HEK293 (cell line): ENCODE data around the gene TUBD1.

Experiments used
- CTCF ChIA-PET: fragments of 350-600 bp; formaldehyde crosslinking; extraction: SDS; loops from one replicate; lab custom pipeline; 2021; ENCODE audit warnings: antibody characterized with exemption; lab: Yijun Ruan, JAX
- POLR2A ChIA-PET: fragments of 300-600 bp; formaldehyde crosslinking; extraction: SDS; loops from one replicate; lab custom pipeline; 2020; ENCODE audit warnings: antibody characterized with exemption, inconsistent platforms; lab: Yijun Ruan, JAX
- H3K27ac ChIP-seq: fragments of 200-500 bp; sonication (Bioruptor generic); 2 replicates; pipeline ENCODE4 v1.5.1; 2014; ENCODE audit warnings: low read depth, low read length, control low read depth, inconsistent platforms; ENCODE audit errors: extremely low read depth
- H3K36me3 ChIP-seq, 2 experiments: fragments of 200-500 bp in 1 of 2; sonication (Bioruptor generic) in 1 of 2; 1 replicate in 1 of 2; 2 replicates in 1 of 2; pipeline ENCODE4 v1.5.1; 2014 to 2017; ENCODE audit warnings: inconsistent platforms in 2 of 2, low read length in 2 of 2; ENCODE audit not compliant: control insufficient read depth in 2 of 2, insufficient read depth in 1 of 2
- H3K4me1 ChIP-seq: fragments of 200-500 bp; sonication (Bioruptor generic); 2 replicates; pipeline ENCODE4 v1.5.1; 2014; ENCODE audit warnings: mild to moderate bottlenecking, low read length, inconsistent platforms; ENCODE audit not compliant: control insufficient read depth, insufficient read depth
- H3K4me3 ChIP-seq: 2 replicates; pipeline ENCODE4 v1.5.1; 2011; ENCODE audit warnings: low read depth, mild to moderate bottlenecking, control low read depth, low read length, moderate library complexity
- H3K9me3 ChIP-seq: fragments of 200-500 bp; sonication (Bioruptor generic); 2 replicates; pipeline ENCODE4 v1.5.1; 2014; ENCODE audit warnings: low read depth, low read length, inconsistent platforms; ENCODE audit not compliant: control insufficient read depth, insufficient read depth
- HIC1 ChIP-seq: fragments of 450-650 bp; formaldehyde crosslinking; IDR thresholded peaks from 2 replicates; pipeline ENCODE4 v1.5.1; 2016; ENCODE audit warnings: missing biosample characterization, missing genetic modification characterization
- SETDB1 ChIP-seq: IDR thresholded peaks from one replicate; pipeline ENCODE4 v1.6.1; 2017; ENCODE audit warnings: mild to moderate bottlenecking, low read length, moderate library complexity, mixed read lengths; ENCODE audit not compliant: insufficient read length
- SP7 ChIP-seq: fragments of 450-650 bp; formaldehyde crosslinking; IDR thresholded peaks from 2 replicates; pipeline ENCODE4 v1.5.1; 2016; ENCODE audit warnings: missing biosample characterization, missing genetic modification characterization
- TRIM28 ChIP-seq: IDR thresholded peaks from 2 replicates; pipeline ENCODE4 v1.6.1; 2011; ENCODE audit warnings: low read length, control low read depth, borderline replicate concordance
- ZBTB17 ChIP-seq: fragments of 450-650 bp; formaldehyde crosslinking; IDR thresholded peaks from 2 replicates; pipeline ENCODE4 v1.5.1; 2016; ENCODE audit warnings: missing biosample characterization, missing genetic modification characterization
- ZEB2 ChIP-seq: fragments of 450-650 bp; formaldehyde crosslinking; IDR thresholded peaks from 2 replicates; pipeline ENCODE4 v1.5.1; 2016; ENCODE audit warnings: missing biosample characterization, missing genetic modification characterization
- ZFP37 ChIP-seq: fragments of 450-650 bp; formaldehyde crosslinking; IDR thresholded peaks from 2 replicates; pipeline ENCODE4 v1.5.1; 2016; ENCODE audit warnings: missing biosample characterization, missing genetic modification characterization
- ZNF121 ChIP-seq: fragments of 450-650 bp; formaldehyde crosslinking; IDR thresholded peaks from 2 replicates; pipeline ENCODE4 v1.5.1; 2016; ENCODE audit warnings: missing biosample characterization, missing genetic modification characterization
- ZNF184 ChIP-seq: fragments of 450-650 bp; IDR thresholded peaks from 2 replicates; pipeline ENCODE4 v1.5.1; 2018; ENCODE audit warnings: missing biosample characterization, mild to moderate bottlenecking, missing genetic modification characterization
- ZNF2 ChIP-seq: fragments of 450-650 bp; formaldehyde crosslinking; IDR thresholded peaks from 2 replicates; pipeline ENCODE4 v1.5.1; 2016; ENCODE audit warnings: missing biosample characterization, missing genetic modification characterization
- ZNF248 ChIP-seq: fragments of 450-650 bp; formaldehyde crosslinking; IDR thresholded peaks from 2 replicates; pipeline ENCODE4 v1.5.1; 2017; ENCODE audit warnings: missing biosample characterization, missing genetic modification characterization
- ZNF280D ChIP-seq: fragments of 450-650 bp; formaldehyde crosslinking; IDR thresholded peaks from 2 replicates; pipeline ENCODE4 v1.5.1; 2016; ENCODE audit warnings: missing biosample characterization, missing genetic modification characterization
- ZNF341 ChIP-seq: fragments of 450-650 bp; formaldehyde crosslinking; IDR thresholded peaks from 2 replicates; pipeline ENCODE4; 2016; ENCODE audit warnings: low read depth, missing biosample characterization, missing genetic modification characterization
- ZNF558 ChIP-seq: fragments of 450-650 bp; formaldehyde crosslinking; IDR thresholded peaks from 2 replicates; pipeline ENCODE4 v1.5.1; 2016; ENCODE audit warnings: missing biosample characterization, missing genetic modification characterization
- ZNF560 ChIP-seq: fragments of 450-650 bp; formaldehyde crosslinking; IDR thresholded peaks from 2 replicates; pipeline ENCODE4 v1.5.1; 2017; ENCODE audit warnings: missing biosample characterization, missing genetic modification characterization, borderline replicate concordance
- ZNF600 ChIP-seq: fragments of 450-650 bp; formaldehyde crosslinking; IDR thresholded peaks from 2 replicates; pipeline ENCODE4 v1.5.1; 2016; ENCODE audit warnings: missing biosample characterization, missing genetic modification characterization
- ZNF639 ChIP-seq: fragments of 450-650 bp; formaldehyde crosslinking; IDR thresholded peaks from 2 replicates; pipeline ENCODE4 v1.5.1; 2016; ENCODE audit warnings: missing biosample characterization, missing genetic modification characterization
- ZNF664 ChIP-seq: fragments of 450-650 bp; formaldehyde crosslinking; IDR thresholded peaks from 2 replicates; pipeline ENCODE4 v1.5.1; 2016; ENCODE audit warnings: missing biosample characterization, missing genetic modification characterization
- ZNF704 ChIP-seq: fragments of 450-650 bp; formaldehyde crosslinking; IDR thresholded peaks from 2 replicates; pipeline ENCODE4 v1.5.1; 2016; ENCODE audit warnings: missing biosample characterization, missing genetic modification characterization

TUBD1 gene

GRCh38 chr17:59893676-59894100 lies 945 bp upstream of the TUBD1 start (continued):
- no peak for TF ChIP-seq ZNF280D
- TF ChIP-seq ZNF248, result no peak
- no peak for TF ChIP-seq ZNF639 (tag by site-specific recombination)
- TF ChIP-seq ZNF704 (tag by site-specific recombination), result no peak
- TF ChIP-seq ZNF341 (tag by site-specific recombination), result peak; percentile 40
- TF ChIP-seq ZNF558, result no peak

- Histone ChIP-seq H3K9me3 (no peaks in the 10 kb centered on the region), H3K27ac (peak overlapping the region; percentile 98), H3K4me1 (peaks cover 16% of the 10 kb centered on the region), H3K36me3 (peaks cover 24 to 41% of the 10 kb centered on the region in 2 experiments), H3K4me3 (peak overlapping the region; percentile 98)
- ChIA-PET CTCF (interaction anchor here (0.6 to 2.2 kb wide), 6 partner anchors 12 to 178 kb away, joined by 3 to 11 read pairs (median 4); no protein-coding TSS in a partner anchor), POLR2A (interaction anchor here (0.6 to 1.9 kb wide), 11 partner anchors 11 to 178 kb away, joined by 3 to 9 read pairs (median 3); no protein-coding TSS in a partner anchor)
- TF ChIP-seq SP7 (tag by site-specific recombination) (0 out of 2 replicates have a peak, but pooled peaks have one; percentile 16), ZEB2 (tag by site-specific recombination) (peak; percentile 17; the same call in 1 of the 2 replicates), ZNF184 (tag by site-specific recombination) (0 out of 2 replicates have a peak, but pooled peaks have one; percentile 8), ZNF664 (tag by site-specific recombination) (peak; percentile 58; the same call in 1 of the 2 replicates), ZNF600 (tag by site-specific recombination) (0 out of 2 replicates have a peak, but pooled peaks have one; percentile 27), HIC1 (tag by site-specific recombination) (no peak), SETDB1 (no peak), ZBTB17 (tag by site-specific recombination) (no peak), ZFP37 (tag by site-specific recombination) (no peak), TRIM28 (0 out of 2 replicates have a peak, but pooled peaks have one; percentile 12), ZNF121 (tag by site-specific recombination) (peak; percentile 99), ZNF560 (tag by site-specific recombination) (no peak), ZNF2 (0 out of 2 replicates have a peak, but pooled peaks have one; percentile 47)
Observed at GRCh38 chr17:59892251-59892923, 356 bp downstream of the TUBD1 start.
